Activated naive CD8-positive, alpha-beta T cell treated with anti-CD3 and anti-CD28 coated beads, Interleukin-2, amount 10 ng/mL, durations not matched to agents 7 days and 5 days (primary cell): ENCODE results near the gene SOX18. TPM values are rescaled to one million over a fixed set of nuclear protein-coding genes. Genes with fewer than 3 reads are reported as not detected.

ENCODE experiments used
- ATAC-seq: fragments of 150-1000 bp; cut with Tn5 transposase; one replicate; pipeline ENCODE4 v1.10.0; 2021; ENCODE audit warnings: low read depth, moderate library complexity
- POLR2A ChIA-PET: fragments of 350-600 bp; sonication (Branson Sonifier 250); formaldehyde crosslinking; loops from one replicate; lab custom pipeline; 2021; ENCODE audit warnings: antibody characterized with exemption; lab: Charles Lee
- DNase-seq: peaks from one replicate; pipeline ENCODE4 v3.0.0; 2021
- H3K27ac Mint-ChIP-seq: one replicate; pipeline ENCODE4 v1.8.0; 2022; ENCODE audit warnings: mild to moderate bottlenecking, mixed read lengths
- H3K27me3 Mint-ChIP-seq: one replicate; pipeline ENCODE4 v1.8.0; 2022; ENCODE audit warnings: mild to moderate bottlenecking, moderate library complexity, mixed read lengths
- H3K36me3 Mint-ChIP-seq: one replicate; pipeline ENCODE4 v1.8.0; 2021; ENCODE audit warnings: mild to moderate bottlenecking, mixed read lengths
- H3K4me1 Mint-ChIP-seq: one replicate; pipeline ENCODE4 v1.8.0; 2021; ENCODE audit warnings: mixed read lengths
- H3K4me3 Mint-ChIP-seq: one replicate; pipeline ENCODE4 v1.8.0; 2022; ENCODE audit warnings: mild to moderate bottlenecking, moderate library complexity, mixed read lengths
- H3K9me3 Mint-ChIP-seq: one replicate; pipeline ENCODE4 v1.8.0; 2021; ENCODE audit warnings: mixed read lengths
- total RNA-seq, 2 experiments: library from RNA; stranded (reverse); gene quantifications; one replicate each; pipeline ENCODE4 v1.2.3, GENCODE V29; 2021

SOX18 gene
- total RNA-seq, 2 experiments from 2014 or later, result 0.30 to 0.51 TPM

DNA sequence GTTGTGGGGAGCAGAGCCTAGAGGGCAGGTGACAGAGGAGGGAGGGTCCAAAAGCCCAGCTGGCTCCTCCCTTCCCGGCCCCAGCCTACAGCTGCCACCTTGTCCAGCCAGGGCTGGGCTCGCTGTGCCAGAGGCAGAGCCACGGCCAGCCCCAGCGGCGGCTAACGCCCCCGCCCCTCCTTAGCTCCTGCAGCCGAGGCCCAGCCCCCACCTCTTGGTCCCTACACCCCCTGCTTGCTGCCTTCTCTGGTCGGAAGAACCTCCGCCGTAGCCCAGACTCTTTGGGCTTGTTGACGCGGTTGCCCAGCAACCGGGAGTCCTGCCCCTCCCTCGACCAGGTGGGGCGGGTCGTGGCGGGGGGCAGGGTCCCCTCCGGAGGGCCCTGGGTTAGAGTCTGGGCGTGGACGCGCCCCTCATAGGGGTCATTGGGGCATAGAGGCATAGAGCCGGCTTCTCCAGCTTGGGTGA, 35.3 kb upstream of the SOX18 start:
- Mint-ChIP-seq H3K36me3 (no peaks in the 10 kb centered on the region), H3K27ac (no peak overlapping the region), H3K4me3 (peak overlapping the region; percentile 85), H3K4me1 (peaks cover 28% of the 10 kb centered on the region), H3K9me3 (peaks cover 4% of the 10 kb centered on the region), H3K27me3 (peaks cover 28% of the 10 kb centered on the region)
- ATAC-seq (no peak), DNase-seq (no peak)
- POLR2A ChIA-PET, result interaction anchor here (1.9 to 2.1 kb wide), 2 partner anchors 13 to 36 kb away, joined by 5 to 13 read pairs; no protein-coding TSS in a partner anchor

- H3K36me3 Mint-ChIP-seq, result peaks cover 1% of the 10 kb centered on the region
- peaks cover 28% of the 10 kb centered on the region for H3K27me3 Mint-ChIP-seq
- ATAC-seq (no peak), DNase-seq (no peak)
- POLR2A ChIA-PET, result interaction anchor here (1.0 to 2.1 kb wide), 3 partner anchors 12 to 563 kb away, joined by 3 to 13 read pairs (median 5); partner anchors contain the start of gene PPDPF
- H3K27ac Mint-ChIP-seq, result peak within 1 kb of the TSS; percentile 66
- H3K9me3 Mint-ChIP-seq, result peaks cover 4% of the 10 kb centered on the region
- H3K4me1 Mint-ChIP-seq, result peaks cover 28% of the 10 kb centered on the region
- peak within 1 kb of the TSS; percentile 85 for H3K4me3 Mint-ChIP-seq
These were observed 34.6 kb upstream of the SOX18 start, which contains the start of gene LKAAEAR1 for GRCh38 chr20:64083804-64084684. LKAAEAR1 (minus strand) TSS chr20:64084398; CDS start chr20:64084219, 179 bp downstream.

GRCh38 chr20:64083378-64083803, 34.0 kb upstream of the SOX18 start:
- Mint-ChIP-seq H3K27me3 (peaks cover 28% of the 10 kb centered on the region), H3K4me1 (peaks cover 28% of the 10 kb centered on the region), H3K27ac (peak overlapping the region; percentile 54), H3K9me3 (peaks cover 4% of the 10 kb centered on the region), H3K4me3 (peak overlapping the region; percentile 82), H3K36me3 (peaks cover 2% of the 10 kb centered on the region)
- ATAC-seq (peak; percentile 35), DNase-seq (peak; percentile 82)
- POLR2A ChIA-PET, result interaction anchor here (1.0 to 2.1 kb wide), 4 partner anchors 11 to 562 kb away, joined by 3 to 13 read pairs (median 4); partner anchors contain the start of genes DNAJC5 and PPDPF

DNA sequence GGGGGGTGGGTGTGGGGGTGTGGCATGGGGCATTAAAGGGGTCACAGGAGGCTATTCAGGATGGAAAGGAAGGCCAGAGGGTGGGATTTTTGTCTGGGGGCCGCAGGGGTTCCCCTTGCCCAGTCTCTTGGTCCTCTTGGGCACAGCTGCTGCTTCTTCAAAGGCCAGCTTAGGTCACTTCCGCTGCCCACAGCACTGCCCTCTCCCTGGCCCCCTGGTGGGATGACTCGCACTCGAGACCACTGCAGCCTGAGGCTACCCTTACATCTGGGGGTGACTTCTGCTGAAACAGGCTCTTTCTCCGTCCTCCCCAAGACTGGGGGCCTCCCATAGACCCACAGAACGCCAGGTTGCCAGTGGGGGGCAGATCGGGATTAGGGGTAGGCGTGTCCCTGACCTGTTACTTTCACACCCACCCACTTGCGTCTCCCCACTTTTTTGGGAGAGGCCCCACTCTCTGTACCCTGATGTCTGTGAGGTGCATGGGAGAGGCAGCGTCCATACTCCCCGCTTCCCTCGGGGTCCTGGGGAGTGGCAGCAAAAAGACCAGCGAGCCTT, 33.5 kb upstream of the SOX18 start:
- H3K27ac Mint-ChIP-seq, result peak overlapping the region; percentile 54
- DNase-seq, result peak; percentile 49
- no peak for ATAC-seq
- H3K9me3 Mint-ChIP-seq, result peaks cover 4% of the 10 kb centered on the region
- POLR2A ChIA-PET, result interaction anchor here (1.0 to 2.1 kb wide), 4 partner anchors 11 to 562 kb away, joined by 3 to 13 read pairs (median 4); partner anchors contain the start of genes DNAJC5 and PPDPF
- H3K27me3 Mint-ChIP-seq, result peaks cover 28% of the 10 kb centered on the region
- H3K36me3 Mint-ChIP-seq, result peaks cover 3% of the 10 kb centered on the region
- H3K4me3 Mint-ChIP-seq, result peak overlapping the region; percentile 82
- peaks cover 28% of the 10 kb centered on the region for H3K4me1 Mint-ChIP-seq

DNA sequence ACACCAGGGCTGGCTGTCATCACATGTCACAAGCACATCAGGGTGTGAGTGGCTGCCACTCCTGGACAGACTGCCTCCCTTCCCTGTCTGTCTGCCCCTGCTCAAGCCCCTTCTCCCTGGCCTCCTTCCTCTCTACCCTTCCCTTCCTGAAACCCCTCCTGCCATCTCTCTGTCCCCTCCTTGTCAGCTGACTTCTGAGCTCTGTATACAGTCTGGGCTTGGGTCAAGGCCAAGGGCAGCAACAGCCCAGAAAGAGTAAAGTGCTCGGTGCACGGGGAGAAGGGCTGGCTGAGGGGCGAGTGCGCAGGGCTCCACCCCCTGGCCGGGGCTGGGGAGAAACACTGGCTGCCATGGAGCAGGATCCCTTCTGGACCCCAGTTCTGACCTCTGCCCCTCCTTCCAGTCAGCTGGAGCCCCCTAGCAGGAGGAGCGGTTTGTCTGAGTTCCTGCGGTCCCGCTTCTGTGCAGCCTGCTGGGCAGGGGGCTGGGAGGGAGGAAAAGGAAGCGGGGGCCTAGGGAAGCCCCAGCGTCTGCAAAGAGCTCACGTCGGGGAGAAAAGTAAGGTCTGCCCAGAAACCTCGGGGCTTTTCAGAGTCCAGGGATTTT, 32.8 kb upstream of the SOX18 start:
- DNase-seq (peak; percentile 48), ATAC-seq (no peak)
- H3K4me1 Mint-ChIP-seq, result peaks cover 28% of the 10 kb centered on the region
- peaks cover 2% of the 10 kb centered on the region for H3K9me3 Mint-ChIP-seq
- H3K4me3 Mint-ChIP-seq, result peak overlapping the region; percentile 82
- peaks cover 5% of the 10 kb centered on the region for H3K36me3 Mint-ChIP-seq
- H3K27ac Mint-ChIP-seq, result peak overlapping the region; percentile 9
- POLR2A ChIA-PET, result interaction anchor here (1.0 to 1.2 kb wide), 3 partner anchors 42 to 561 kb away, joined by 3 to 4 read pairs (median 3); partner anchors contain the start of gene DNAJC5
- peaks cover 28% of the 10 kb centered on the region for H3K27me3 Mint-ChIP-seq

DNA sequence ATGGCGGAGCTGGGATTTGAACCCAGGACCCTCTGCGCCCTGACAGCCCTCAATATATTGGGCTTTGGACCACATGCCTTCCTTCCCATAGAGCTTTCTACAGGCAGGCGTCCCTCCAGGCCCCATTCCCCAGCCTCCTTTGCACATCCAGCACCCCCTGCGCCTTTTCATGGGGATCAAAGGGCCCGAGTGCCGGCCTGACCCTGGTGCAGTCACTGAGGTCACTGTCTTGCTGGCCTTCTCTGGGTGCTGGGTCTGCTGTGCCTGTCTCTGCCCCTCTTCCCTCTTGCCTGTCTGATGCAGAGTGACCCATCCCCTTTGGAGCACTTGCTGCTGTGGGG, 32.2 kb upstream of the SOX18 start:
- DNase-seq (no peak), ATAC-seq (no peak)
- Mint-ChIP-seq H3K27ac (peak overlapping the region; percentile 9), H3K27me3 (peaks cover 25% of the 10 kb centered on the region), H3K4me1 (peaks cover 29% of the 10 kb centered on the region), H3K4me3 (peak overlapping the region; percentile 5), H3K9me3 (peaks cover under 1% of the 10 kb centered on the region), H3K36me3 (peaks cover 5% of the 10 kb centered on the region)
- POLR2A ChIA-PET, result interaction anchor here (1.0 to 1.2 kb wide), 2 partner anchors 41 to 561 kb away, joined by 3 to 4 read pairs; no protein-coding TSS in a partner anchor

DNA sequence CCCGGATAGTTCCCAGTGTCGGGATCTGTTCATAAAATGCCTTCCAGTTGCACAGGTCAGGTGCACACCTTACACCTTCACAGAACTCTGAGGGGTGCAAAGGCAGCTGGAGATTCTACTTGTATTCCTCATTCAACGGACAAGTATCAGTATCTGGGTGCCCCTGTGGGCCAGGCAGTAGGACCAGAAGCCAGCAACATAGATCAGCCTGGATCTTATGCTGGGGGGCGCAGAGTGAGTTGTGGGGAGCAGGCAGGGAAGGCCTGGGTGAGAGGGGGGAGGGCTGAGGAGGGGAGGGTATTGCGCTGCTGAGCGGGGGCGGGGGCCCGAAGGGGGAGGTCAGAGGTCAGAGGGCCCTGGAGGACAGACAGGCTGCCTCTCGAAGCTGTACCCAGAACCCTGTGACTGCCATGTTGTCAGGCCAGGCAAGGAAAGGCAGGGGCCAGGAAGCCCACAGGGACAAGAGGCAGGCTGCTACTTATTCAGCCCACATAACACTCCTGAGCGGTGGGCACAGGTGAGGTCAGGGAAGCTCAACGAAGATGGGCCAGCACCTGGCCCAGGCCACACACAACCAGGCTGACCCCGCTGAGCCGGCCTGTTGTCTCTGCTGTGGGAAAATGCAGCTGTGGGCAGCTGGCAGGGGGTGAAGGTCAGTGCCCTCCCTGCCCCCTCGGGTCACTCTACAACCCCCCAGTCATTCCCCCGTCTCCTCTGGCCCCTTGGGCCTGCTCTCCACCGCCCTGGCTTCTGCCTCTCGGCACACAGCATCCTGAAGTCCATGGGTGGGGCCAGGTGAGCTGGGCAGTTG, 31.6 kb upstream of the SOX18 start:
- Mint-ChIP-seq H3K27ac (peak overlapping the region; percentile 72), H3K4me1 (peaks cover 30% of the 10 kb centered on the region), H3K9me3 (no peaks in the 10 kb centered on the region), H3K4me3 (peak overlapping the region; percentile 82), H3K27me3 (peaks cover 22% of the 10 kb centered on the region), H3K36me3 (peaks cover 6% of the 10 kb centered on the region)
- ATAC-seq (no peak), DNase-seq (no peak)
- POLR2A ChIA-PET, result interaction anchor here (0.7 to 7.0 kb wide), 4 partner anchors 14 to 42 kb away, joined by 3 to 114 read pairs (median 16); no protein-coding TSS in a partner anchor

DNA sequence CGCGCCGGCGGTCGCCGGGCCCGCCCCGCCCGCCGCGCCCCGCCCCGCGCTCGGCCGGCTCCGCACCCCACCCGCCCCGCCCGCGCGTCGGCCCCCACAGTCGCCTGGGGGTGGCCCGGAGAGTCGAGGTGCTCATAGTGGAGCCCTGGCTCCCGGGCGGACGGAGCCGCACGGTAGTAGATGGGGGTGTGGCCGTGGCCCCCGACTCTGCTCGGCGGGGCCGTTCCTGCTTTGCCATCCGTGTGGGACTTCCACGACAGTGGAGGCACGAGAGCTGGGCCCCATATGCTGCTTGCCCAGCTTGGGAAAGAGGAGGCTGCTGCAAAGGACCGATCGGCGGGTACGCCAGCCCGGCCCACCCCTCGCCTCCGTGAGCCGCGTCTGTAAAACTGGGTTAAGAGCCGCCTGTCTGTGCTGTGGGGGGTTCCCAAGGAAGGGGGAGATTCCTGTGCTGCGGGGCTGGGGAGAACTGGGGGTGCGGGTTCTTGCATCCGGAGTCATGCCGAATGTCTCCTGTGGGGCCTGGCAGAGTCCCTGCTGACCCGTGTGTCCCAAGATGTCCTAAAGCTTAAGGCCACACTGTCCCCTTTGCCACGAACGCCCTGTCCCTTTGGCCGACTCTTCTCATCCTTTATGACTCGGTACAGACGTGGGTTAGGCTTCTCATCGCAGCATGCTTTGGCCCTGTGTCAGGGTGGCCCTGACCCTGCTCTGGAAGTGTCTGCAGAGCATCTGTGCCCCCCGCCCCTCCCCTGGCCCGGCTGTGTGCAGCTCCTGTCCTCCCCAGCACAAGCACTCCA, 30.8 kb upstream of the SOX18 start, which contains the start of gene OPRL1:
Gene OPRL1, plus strand, starts transcription at position 70 of the 800 bp plus-strand sequence. CDS start 12,639 bp downstream, outside the sequence.
- POLR2A ChIA-PET, result interaction anchor here (0.7 to 7.0 kb wide), 7 partner anchors 13 to 100 kb away, joined by 3 to 114 read pairs (median 16); partner anchors contain the start of genes C20orf204, PRPF6, SAMD10 and TCEA2
- H3K27me3 Mint-ChIP-seq, result peaks cover 15% of the 10 kb centered on the region
- H3K27ac Mint-ChIP-seq, result peak within 1 kb of the TSS; percentile 94
- peaks cover 36% of the 10 kb centered on the region for H3K4me1 Mint-ChIP-seq
- H3K9me3 Mint-ChIP-seq, result no peaks in the 10 kb centered on the region
- peak; percentile 35 for ATAC-seq
- peak within 1 kb of the TSS; percentile 96 for H3K4me3 Mint-ChIP-seq
- peaks cover 11% of the 10 kb centered on the region for H3K36me3 Mint-ChIP-seq
- DNase-seq, result no peak

- H3K27ac Mint-ChIP-seq, result peak within 1 kb of the TSS; percentile 94
- no peaks in the 10 kb centered on the region for H3K9me3 Mint-ChIP-seq
- DNase-seq (peak; percentile 87), ATAC-seq (peak; percentile 27)
- POLR2A ChIA-PET, result interaction anchor here (0.6 to 7.0 kb wide), 10 partner anchors 12 to 1428 kb away, joined by 3 to 114 read pairs (median 6); partner anchors contain the start of genes C20orf204, PRPF6, SAMD10 and TCEA2
- H3K27me3 Mint-ChIP-seq, result peaks cover 9% of the 10 kb centered on the region
- peak within 1 kb of the TSS; percentile 96 for H3K4me3 Mint-ChIP-seq
- H3K4me1 Mint-ChIP-seq, result peaks cover 35% of the 10 kb centered on the region
- peaks cover 11% of the 10 kb centered on the region for H3K36me3 Mint-ChIP-seq
These were observed 30.0 kb upstream of the SOX18 start, which contains the start of gene RGS19 for GRCh38 chr20:64079273-64080012. RGS19 (minus strand) TSS chr20:64079518; CDS start chr20:64076886, 2,632 bp downstream.

DNA sequence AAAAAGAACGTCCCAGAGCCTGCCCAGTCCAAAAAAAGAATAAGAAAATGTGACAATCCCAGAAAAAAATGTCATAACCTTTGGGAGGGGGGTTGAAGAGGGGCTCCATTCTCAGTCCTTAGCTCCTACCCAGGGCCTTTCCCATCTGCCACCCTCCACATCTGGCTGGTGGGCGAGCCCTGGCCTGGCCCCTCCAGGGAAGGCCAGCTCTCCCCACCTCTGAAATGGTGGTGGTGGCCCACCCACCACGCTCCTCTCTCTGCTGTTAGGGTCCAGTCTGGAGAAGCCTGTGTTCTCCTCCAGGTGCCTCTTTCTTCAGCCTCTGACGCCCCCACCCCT, 29.5 kb upstream of the SOX18 start:
- Mint-ChIP-seq H3K4me1 (peaks cover 32% of the 10 kb centered on the region), H3K27me3 (peaks cover 5% of the 10 kb centered on the region)
- POLR2A ChIA-PET, result interaction anchor here (0.6 to 7.0 kb wide), 10 partner anchors 12 to 1427 kb away, joined by 3 to 114 read pairs (median 6); partner anchors contain the start of genes C20orf204, PRPF6, SAMD10 and TCEA2

More for the DNA sequence above, 29.5 kb upstream of the SOX18 start:
- Mint-ChIP-seq H3K9me3 (no peaks in the 10 kb centered on the region), H3K4me3 (peak overlapping the region; percentile 96), H3K27ac (peak overlapping the region; percentile 94), H3K36me3 (peaks cover 11% of the 10 kb centered on the region)
- DNase-seq, result no peak
- no peak for ATAC-seq
